NCI-H1930 (cell line): ENCODE results near the gene MUC5B.

Source experiments
- DNase-seq, 2 experiments: peaks; one replicate each; lab custom pipeline; 2025; lab: John Stamatoyannopoulos, UW

MUC5B gene

DNA sequence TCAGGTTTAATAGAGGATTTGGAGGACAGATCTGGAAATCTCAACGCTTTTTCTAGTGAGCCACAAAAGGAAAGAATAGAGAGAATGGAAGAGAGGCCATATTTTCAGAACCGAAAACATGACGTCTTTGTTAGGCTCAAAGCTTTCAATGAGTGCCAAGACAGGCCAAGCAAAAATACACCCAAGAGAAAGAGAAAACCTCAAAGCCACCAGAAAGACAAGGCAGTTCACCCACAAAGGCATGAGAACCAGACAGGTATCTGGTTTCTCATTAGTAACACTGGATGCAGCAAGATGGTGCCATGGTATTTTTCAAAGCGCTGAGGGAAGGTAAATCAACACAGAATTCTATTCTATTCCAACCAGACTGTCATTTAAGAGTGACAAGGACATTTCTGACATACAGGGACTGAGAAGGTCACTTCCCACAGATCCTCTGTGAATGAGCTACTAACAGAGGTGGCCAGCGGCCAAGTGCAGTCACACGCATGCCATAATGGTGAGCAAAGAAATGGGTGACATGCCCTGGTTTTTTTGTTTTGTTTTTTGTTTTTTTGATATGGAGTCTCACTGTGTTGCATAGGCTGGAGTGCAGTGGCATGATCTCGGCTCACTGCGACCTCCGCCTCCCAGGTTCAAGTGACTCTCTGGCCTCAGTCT, 44.7 kb downstream of the MUC5B start:
- no peak for DNase-seq

DNA sequence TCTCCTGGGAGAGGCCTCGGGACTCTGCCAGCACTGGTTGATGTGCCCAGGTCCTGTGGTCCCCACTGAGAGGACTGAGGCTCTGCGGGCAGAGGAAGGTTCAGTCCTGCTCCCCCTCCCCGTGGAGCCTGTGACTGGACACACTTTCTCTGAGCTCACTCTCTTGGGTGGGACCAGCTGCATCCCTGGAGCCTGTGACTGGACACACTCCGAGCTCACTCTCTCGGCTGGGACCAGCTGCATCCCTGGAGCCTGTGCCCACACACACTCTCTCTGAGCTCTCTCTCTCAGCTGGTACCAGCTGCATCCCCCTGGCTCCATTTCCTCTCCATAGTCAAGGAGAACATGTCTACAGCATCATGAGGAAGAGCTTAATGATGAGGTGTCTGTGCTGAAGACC, 47.1 kb downstream of the MUC5B start:
- no peak for DNase-seq

DNA sequence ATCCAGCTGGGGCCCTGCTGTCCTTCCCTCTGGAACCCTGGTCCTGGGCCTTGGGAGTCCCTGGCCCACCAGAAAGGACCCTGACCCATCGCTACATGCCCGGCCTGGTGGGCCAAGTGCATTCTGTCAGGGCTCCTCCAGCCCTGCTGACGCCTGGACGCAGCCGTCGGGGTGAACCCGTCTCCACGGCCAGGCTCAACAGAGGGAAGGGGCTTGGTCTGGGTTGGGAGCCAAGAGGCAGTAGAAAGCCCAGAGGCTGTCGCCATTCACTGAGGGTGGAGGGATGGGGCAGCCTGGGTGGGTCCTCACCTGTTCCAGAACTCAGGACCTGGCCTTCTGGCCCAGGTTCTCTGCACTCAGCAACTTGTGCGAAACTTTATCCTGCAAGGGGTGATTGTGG, 47.6 kb downstream of the MUC5B start:
- DNase-seq, result no peak

DNA sequence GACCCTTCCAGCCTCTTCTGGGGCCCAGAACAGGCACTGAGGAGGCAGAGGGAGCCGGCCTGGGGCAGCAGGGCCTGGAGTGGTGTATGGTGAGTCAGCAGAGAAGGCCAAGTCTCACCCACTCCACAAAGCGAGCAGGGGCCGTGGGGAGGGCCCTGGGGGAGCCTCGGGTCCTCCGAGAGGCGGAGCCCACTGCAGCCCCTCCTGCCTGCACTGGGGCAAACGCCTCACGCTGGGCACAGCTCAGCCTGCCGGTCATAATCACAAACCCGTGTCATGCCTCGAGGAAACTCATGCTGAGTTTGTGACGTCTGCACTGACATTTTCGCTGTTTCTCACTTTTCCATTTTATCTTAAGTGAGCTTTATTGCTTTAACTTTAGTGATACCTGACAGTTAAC, 48.1 kb downstream of the MUC5B start:
- no peak for DNase-seq

DNA sequence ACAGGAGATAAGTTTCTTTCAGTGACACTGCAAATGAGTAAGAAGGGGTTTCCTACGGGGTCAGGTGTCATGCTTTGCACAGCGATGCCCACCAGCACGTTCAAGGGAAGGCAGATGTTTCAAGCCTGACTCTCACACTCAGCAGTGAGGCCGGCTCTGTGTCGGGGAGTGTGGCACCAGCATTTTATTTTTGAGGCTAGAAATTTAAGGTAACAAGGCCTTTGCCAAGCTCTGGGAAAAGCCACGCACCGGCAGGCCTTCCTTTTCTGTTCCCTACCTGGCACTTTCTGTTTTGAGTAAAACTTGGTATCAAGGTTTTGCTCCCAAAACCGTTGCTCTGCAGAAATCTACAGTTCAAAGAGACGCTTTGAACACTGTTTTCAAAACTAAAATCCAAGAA, 48.5 kb downstream of the MUC5B start:
- DNase-seq, result no peak

DNA sequence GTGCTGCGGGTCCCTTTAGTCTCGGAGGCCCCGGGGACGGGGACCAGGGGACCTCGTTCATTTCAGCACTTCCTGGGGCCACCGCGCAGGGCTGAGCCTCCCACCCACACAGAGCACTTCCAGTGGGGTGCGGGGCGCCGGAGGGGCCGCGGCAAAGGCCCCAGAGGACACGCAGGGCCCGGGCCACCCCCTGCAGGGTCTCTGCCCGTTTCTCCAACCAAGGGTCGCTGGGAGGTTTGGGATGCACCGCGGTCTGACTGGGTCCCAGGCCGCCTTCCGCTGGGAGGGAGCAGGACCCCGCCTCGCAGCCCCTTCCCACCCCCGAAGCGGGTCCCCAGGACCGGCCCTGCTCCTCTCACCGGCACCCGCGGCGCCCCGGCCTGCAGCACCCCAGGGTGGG, 49.1 kb downstream of the MUC5B start:
- DNase-seq, result no peak

DNA sequence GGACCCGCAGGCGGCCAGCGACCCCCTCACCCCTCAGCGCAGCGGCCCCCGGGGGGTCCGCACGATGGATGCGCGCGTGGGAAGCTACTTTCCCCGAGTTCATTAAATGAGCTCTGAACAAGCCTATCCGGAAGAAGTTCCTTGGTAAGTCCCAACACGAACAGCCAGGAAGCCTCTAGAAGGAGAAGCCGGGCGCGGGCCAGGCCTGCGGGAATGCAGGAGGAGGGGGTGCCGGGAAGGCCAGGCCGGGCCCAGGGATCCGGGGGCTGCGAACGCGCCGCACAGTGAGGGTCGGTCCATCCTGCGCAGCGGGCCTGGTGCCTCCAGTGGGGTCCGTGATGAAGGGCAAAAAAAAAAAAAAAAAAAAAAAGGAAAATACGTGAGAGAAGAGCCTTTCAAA, 49.7 kb downstream of the MUC5B start:
- no peak for DNase-seq

DNA sequence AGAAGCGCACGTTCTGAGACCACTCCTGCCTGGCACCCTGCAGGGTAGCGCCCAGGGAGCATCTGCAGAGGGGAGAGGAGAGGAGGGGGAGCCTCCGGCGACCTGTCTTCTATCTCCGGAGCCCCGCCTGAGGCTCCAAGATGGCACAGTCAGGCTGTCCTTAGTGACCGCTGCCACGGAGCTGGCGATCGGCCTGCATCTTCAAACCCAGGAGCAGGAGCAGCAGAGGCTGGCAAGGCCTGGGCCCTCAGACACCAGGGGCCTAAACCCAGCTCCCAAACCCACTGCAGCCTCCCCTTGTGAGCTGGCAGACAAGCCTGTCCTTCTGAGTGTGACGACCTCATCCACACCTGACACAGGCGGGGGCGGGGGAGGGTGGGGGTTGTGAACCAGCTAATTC, 51.6 kb downstream of the MUC5B start:
- DNase-seq, result no peak

DNA sequence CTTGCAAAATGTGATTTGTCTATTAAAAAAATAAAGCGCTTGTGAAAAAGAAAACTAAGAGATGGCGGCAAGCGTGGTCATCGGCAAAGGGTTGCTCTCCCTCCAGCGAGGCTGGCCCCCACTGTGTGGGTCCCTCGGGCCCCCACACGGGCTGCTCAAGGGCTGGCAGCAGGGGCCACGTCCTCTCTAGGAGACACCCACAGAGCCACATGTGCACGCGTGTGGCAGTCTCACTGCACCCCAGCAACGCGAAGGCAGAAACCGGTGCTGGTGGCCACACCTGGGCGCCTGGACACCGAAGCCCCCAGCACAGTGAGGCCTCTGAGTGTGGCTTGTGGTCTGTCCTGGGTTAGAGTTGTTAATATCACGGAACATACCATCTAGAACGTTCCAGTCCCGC, 52.2 kb downstream of the MUC5B start:
- DNase-seq, result no peak

DNA sequence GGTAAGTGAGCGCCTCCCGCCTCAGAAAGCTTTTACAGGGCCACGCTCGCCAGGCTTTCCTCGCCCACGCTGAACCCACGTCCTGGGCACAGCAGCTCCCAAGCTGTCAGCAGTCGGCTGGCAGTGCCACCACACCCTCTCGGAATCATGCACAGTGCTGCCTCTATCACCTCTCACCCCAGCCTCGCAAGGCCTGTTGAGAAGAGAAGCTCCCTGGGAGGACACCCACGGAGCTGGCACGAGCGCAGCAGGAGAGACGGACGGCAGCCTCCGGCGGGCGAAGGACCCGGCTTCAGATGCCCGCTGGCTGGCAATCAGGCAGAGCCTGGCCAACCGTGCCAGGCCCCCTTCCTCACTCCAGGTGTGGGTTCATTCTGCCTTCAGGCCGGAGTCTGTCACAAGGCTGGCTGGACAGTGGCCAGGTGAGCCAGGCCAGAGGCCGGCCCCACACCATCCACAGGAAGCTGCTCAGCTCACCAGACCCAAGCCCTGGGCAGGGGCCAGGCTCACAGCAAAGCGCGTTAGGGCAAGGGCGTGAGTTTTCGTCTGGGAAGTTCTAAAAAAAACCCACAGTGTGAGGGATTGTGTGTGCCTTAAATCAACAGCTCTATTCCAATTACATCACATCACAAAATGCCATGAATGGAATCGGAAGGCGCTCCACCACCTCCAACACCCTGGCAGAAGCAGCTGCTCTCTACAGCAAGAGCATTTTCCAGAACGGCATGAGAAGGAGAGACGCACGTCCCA, 53.4 kb downstream of the MUC5B start:
- no peak for DNase-seq

DNA sequence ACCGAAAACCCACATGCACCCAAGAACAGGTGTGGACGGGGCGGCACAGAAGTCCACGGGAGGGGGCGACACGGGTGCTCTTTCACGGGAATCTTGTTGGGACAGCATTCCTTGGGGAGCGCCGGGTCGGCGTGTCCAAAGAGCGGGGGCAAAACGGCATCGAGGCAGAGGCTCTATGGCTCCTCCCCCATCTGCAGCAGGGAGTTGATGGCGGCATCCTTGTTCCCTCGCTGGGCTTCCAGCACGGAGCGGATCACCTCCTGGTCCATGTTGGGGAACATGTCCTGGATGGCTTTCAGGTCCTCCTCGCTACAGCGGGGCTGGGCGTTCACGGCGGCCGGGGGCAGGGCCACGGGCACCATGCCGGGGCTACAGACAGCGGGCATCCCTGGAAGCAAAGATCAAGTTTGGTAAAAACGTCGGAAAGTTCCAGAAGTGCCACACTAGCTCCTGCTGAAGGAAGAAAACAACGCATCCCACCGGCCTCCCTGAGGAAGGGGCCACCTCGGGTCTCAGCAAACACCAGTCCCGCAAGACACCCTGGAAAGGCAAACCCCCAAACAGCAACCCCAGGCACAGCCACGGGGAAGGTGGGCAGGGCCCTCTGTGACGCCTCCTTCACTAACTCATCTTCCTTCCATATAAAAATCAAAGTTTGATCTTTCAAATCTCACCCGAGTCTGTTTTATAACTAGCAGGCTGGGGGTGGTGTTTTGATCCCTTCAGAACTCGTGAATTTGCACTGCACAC, 54.2 kb downstream of the MUC5B start:
- no peak for DNase-seq

DNA sequence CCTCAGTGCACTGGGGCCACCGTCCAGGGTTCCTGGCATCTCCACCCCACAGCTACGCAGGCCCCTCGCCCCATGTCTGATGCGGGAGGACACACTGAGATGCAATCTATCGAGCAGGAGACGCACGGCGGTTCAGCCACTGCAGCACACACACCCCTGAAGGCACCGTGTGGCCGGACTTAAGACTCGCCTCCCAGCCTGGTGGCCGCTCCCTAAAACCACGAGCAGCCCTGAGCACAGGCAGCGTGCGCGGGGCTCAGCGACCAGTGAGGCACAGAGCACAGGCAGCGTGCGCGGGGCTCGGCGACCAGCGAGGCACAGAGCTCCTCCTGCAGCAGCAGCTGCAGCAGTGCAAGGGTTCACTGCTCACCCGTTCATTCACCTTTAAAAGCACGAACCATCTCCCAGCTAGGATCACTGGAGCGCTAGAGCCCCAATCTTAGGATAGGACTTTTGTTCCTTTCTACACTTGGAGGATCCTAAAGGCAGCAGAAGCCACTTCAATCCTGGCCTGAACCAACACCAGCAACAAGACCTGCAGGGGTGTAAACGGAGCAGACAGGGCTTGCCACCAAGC, 55.2 kb downstream of the MUC5B start:
- no peak for DNase-seq

DNA sequence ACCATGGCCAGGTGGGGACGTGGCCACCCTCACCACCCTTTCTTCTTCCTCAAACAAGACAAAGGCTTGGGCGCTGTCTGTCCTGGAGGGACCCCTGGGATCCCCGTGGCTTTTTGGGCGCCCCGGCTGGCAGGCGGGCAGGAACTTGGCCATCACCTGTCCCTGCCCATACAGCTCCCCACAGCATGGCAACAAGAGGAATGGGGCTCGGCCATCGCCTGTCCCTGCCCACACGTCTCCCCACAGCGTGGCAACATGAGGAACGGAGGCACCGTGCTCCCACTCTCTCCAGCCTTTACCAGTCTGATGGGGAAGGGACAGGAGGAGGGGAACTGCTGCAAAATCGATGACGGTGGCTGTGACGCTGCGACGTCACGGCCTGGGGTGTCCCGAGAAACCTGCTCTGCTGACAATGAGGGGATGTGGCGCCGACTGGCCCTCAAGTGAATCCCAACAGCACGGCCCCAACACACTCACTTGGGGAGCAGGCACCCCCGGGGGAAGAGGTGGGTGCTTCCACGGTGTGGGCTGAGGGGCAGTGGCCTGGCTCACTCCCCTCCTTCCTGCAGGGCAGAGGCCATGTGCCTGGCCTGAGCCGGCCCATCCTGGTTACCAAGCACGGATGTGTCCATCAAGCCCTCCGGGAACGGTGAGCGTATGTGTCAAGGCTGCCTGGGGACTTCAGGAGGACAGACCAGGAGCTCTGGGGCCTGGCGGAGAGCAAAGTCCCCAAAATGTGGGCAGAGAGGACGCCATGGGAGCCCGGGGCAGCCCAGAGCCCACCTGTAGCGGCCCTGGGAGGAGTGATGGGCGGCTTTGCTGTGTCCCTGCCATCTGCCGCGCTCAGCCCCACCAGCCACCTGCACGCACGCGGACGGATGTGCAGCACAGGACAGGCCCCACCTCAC, 56.2 kb downstream of the MUC5B start:
- DNase-seq, result no peak

DNA sequence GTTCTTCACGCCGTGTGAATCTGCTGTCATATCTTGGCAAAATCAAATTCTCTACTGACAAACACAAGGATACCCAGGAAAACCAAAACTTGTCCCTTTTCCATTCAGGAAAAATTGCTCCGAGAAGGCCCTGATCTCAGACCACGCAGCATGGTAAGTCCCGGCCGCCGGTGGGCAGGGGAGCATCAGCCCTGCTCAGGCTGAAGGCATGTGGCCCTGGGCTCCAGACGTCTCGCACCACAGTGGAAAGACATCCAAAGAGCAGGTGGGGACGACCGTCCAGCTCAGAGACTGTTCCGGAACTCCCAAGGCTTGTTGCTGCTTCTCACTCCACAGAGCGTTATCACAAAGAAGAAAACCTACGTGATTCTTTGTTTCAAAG, 56.8 kb downstream of the MUC5B start:
- DNase-seq, result no peak

DNA sequence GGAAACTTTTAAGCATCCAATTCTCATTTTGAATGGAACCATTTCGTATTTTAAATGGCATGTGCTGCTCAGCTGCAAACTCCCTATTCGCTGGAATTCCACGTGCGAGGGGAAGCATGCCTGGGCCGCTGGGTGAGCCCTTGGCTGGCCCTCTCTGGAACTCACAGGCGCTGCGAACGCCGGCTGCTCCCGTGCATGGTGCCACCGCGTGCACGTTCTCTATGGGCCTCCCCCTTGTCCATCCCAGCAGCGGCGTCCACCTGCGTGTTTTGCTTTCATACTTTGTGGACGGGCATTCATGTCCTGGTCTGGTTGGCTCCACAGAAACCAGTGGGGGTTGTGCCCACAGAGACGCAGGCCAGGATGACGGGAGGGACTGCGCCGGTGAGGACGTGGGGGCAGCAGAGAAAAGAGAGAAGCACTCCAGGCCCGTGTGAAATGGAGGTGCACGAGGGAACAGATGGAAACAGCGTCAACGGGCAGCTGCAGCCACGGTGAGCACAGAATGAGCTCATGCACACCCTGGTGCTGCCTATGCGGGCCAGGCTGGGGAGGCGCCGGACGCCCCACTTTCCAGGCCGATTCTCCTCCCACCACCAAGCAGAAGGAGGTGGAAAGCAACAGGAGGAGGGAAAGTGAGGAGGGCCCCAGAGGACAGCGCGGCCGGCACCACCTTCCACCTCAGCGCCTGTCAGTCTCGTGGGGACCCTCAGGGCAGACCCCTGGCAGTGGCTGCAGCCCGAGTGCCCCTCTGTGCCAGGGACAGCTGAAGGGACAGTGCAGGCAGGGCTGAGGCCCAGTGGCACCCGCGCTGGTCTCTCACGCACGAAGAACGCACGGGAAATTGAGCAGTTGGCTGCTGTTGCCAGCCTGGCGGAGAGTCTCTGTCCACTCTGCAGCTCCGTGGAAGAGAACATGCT, 57.5 kb downstream of the MUC5B start:
- no peak for DNase-seq

DNA sequence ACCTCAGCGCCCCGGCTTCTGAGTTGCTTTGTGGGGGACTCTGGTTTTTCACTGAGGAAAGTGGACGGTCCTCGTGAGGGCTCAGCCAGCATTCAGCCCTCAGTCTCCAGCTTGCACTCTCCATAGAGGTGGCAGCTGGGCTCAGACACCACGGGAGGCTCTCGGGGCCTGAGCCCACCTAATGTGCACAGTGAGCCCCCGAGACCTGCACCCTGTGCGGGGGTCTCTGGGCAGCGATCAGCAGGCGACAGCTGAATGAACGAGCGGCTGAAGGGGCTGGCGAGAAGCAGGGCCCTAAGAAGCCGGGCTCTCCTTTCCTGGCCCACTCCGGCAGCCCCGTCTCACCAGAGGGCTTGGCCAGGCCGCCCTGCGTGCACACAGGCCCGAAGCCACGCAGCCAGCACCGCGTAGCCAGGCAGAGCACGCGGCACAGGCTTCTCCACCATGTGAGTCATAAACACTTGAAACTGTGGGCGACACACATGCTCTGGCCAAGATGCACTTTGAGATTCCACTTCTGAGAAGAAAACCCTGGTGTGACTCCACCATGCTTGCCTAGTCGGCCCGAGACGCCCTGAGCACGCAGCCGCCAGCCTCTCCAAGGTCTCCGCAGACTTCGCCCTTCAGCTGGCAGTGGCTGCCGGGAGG, 58.6 kb downstream of the MUC5B start:
- DNase-seq, result no peak

DNA sequence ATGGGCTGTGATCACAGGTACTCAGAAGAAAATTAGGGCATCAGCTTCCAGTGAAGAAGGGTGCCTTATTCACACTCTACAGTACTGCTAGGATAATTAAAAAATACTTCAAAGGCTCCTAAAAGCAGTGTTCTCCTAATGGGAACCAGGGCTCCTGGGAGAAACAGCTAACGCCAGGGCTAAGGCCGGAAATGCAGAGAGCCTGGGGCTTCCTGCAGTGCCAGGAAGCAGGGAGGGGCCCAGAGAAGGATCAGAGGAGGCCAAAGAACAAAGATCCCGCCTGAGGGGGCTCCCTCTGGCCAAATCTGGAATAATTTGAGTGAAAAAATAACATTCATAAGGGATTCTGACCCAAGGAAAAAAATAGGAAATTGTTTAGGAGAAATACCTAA, 59.1 kb downstream of the MUC5B start:
- no peak for DNase-seq

DNA sequence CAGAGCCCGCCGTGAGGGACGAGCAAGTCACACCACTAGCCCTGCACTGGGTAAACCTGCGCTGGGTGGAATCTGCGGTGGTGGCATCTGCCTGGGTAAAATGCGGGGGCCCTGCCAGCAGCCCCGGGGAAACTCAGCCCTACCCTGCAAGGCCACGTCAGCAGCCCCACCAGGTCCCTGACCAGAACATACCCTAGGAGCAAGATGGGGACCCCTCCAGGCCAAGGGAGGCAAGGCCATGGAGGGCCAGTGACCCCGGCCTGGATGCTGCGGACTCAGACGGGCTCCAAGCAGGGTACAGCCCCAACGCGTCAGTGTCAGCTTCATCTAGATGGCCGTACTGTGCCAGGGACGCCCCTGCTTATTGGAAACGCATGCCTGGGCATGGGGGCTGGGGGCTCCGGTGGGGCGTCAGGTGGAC, 60.2 kb downstream of the MUC5B start:
- DNase-seq, result no peak

DNA sequence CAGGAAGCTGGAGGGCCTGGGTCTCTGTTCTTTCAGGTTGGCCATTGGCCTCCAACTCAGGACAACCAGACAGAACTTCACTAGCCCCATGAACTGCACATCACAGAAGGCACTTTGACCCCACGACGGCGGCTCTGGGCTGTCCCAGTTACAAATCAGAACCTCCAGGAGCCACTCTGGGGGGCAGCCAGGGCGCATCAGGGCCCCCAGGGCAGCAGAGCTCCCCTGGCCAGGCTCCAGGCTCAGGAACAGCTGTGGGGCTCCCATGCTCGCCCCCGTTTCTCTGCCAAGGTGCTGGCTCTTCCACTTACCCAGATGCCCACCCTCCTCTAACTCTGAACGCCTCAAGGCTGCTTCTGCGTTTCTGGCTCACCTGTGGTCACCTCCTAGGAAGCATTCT, 61.0 kb downstream of the MUC5B start:
- DNase-seq, result no peak

DNA sequence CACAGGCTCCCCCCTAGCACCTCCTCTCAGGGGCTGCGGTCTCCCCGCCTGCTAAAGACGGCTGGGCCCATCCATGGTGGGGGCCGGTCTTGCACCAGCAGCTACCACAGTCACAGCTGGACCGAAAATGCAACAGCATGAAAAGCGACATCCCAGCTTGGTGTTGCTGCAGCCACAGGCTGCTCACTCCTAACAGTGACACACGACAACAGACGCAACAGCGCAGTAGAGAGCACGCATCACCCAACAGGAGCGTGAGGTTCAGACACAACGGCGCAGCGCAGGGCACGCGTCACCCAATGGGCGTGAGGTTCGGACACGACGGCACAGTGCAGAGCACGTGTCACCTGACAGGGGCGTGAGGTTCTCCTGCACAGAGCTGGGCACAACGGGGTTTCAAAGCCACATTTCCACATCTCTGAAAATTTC, 62.5 kb downstream of the MUC5B start:
- no peak for DNase-seq
